Measurements from ENCODE around the gene RCN1.
"Not testable (repeated sequence)": the region's sequence is repeated elsewhere in the genome, so short reads cannot be mapped to it uniquely, and the experiment has no call there.

RCN1 gene

GRCh38 chr11:32090545-32091370 lies at the start of gene RCN1:
Gene RCN1 (plus strand): TSS chr11:32091074. CDS start chr11:32091197, 123 bp downstream.
- DNase-seq = peak; percentile 19

- DNase-seq = no peak
These were observed 47.1 kb upstream of the RCN1 start for GRCh38 chr11:32043737-32044136.

GRCh38 chr11:32044158-32044863 lies 46.6 kb upstream of the RCN1 start:
- DNase-seq = no peak

- DNase-seq = no peak
These were observed 45.4 kb upstream of the RCN1 start for GRCh38 chr11:32045456-32045855.

- DNase-seq = no peak
These were observed 40.6 kb upstream of the RCN1 start for GRCh38 chr11:32050264-32050663.

- no peak for DNase-seq
These were observed 38.7 kb upstream of the RCN1 start for GRCh38 chr11:32052215-32052614.

- no peak for DNase-seq
These were observed 37.6 kb upstream of the RCN1 start for GRCh38 chr11:32053151-32053888.

- no peak for DNase-seq
These were observed 35.0 kb upstream of the RCN1 start for GRCh38 chr11:32055861-32056260.

GRCh38 chr11:32056438-32056837 lies 34.4 kb upstream of the RCN1 start:
- no peak for DNase-seq

GRCh38 chr11:32059686-32060462 lies 31.0 kb upstream of the RCN1 start:
- no peak for DNase-seq

GRCh38 chr11:32062540-32062939 lies 28.3 kb upstream of the RCN1 start:
- no peak for DNase-seq

- not testable (repeated sequence) for DNase-seq
These were observed 27.8 kb upstream of the RCN1 start for GRCh38 chr11:32063031-32063430.

- DNase-seq = no peak
These were observed 24.8 kb upstream of the RCN1 start for GRCh38 chr11:32065865-32066629.

- no peak for DNase-seq
These were observed 22.6 kb upstream of the RCN1 start for GRCh38 chr11:32068134-32068870.

GRCh38 chr11:32069361-32070058 lies 21.4 kb upstream of the RCN1 start:
- no peak for DNase-seq

- DNase-seq = no peak
These were observed 20.2 kb upstream of the RCN1 start for GRCh38 chr11:32070692-32071091.

- DNase-seq = no peak
These were observed 19.1 kb upstream of the RCN1 start for GRCh38 chr11:32071811-32072210.

- DNase-seq = no peak
These were observed 17.8 kb upstream of the RCN1 start for GRCh38 chr11:32072872-32073643.

- DNase-seq = no peak
These were observed 17.2 kb upstream of the RCN1 start for GRCh38 chr11:32073644-32074026.

- DNase-seq = no peak
These were observed 11.3 kb upstream of the RCN1 start for GRCh38 chr11:32079553-32079952.
